Adrenal gland (tissue), 5 donors: ENCODE measurements around the gene EPB41L4B.

Experiments
- POLR2A ChIP-seq, 2 donors: fragments of 450-650 bp; IDR thresholded peaks; one replicate each; pipeline ENCODE4 v1.6.1; 2017; ENCODE audit warnings: antibody characterized with exemption in 2 of 2, mild to moderate bottlenecking in 2 of 2, moderate library complexity in 1 of 2
- TF ChIP-seq, protein P1 (sequence below), 6 experiments: fragments of 450-650 bp in 4 of 6; fragments of 200-600 bp in 2 of 6; sonication (generic) in 1 of 6; IDR thresholded peaks; 1 replicate in 5 of 6; 2 replicates in 1 of 6; pipeline versions ENCODE4 v1.5.1 to v1.8.0; 2016 to 2021; ENCODE audit warnings: antibody characterized with exemption in 6 of 6, mild to moderate bottlenecking in 2 of 6, moderate library complexity in 1 of 6
- donor health status: DM: no; HTN: no; CAD: no.

- TF ChIP-seq, protein P1, sequence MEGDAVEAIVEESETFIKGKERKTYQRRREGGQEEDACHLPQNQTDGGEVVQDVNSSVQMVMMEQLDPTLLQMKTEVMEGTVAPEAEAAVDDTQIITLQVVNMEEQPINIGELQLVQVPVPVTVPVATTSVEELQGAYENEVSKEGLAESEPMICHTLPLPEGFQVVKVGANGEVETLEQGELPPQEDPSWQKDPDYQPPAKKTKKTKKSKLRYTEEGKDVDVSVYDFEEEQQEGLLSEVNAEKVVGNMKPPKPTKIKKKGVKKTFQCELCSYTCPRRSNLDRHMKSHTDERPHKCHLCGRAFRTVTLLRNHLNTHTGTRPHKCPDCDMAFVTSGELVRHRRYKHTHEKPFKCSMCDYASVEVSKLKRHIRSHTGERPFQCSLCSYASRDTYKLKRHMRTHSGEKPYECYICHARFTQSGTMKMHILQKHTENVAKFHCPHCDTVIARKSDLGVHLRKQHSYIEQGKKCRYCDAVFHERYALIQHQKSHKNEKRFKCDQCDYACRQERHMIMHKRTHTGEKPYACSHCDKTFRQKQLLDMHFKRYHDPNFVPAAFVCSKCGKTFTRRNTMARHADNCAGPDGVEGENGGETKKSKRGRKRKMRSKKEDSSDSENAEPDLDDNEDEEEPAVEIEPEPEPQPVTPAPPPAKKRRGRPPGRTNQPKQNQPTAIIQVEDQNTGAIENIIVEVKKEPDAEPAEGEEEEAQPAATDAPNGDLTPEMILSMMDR (IDR thresholded peaks at IDR 0.05), result no peak
- no peak for TF ChIP-seq POLR2A (IDR thresholded peaks at IDR 0.05)
These were observed 81.6 kb downstream of the EPB41L4B start for GRCh38 chr9:109239240-109239639.
